ENCODE measurements around the gene TEDC2. TPM values are rescaled to one million over a fixed set of nuclear protein-coding genes. Genes with fewer than 3 reads are reported as not detected.

TEDC2 gene
- 5.3 and 39.9 TPM in 2 replicates for total RNA-seq

GRCh38 chr16:2459647-2460390, at the start of gene TEDC2:
TEDC2 (plus strand) TSS chr16:2460109; CDS start chr16:2460145, 36 bp downstream.

GRCh38 chr16:2429034-2429770, 30.7 kb upstream of the TEDC2 start, which contains the start of gene CCNF:
CCNF (plus strand) TSS chr16:2429447; CDS start chr16:2429482, 35 bp downstream.

GRCh38 chr16:2471016-2471652, 11.2 kb downstream of the TEDC2 start, which contains the start of gene NTN3:
NTN3 (plus strand) TSS chr16:2471297; CDS start chr16:2471702, 405 bp downstream.

GRCh38 chr16:2474877-2475412, 15.0 kb downstream of the TEDC2 start, which contains the start of gene TBC1D24:
TBC1D24 (plus strand) TSS chr16:2475127; CDS start chr16:2496149, 21,022 bp downstream.

GRCh38 chr16:2513405-2514332, 53.8 kb downstream of the TEDC2 start, which contains the start of gene ATP6V0C:
ATP6V0C (plus strand) TSS chr16:2513952; CDS start chr16:2514104, 152 bp downstream.

Other genes starting within 250 kb of the TEDC2 start
- 2.1 and 3.8 TPM in 2 replicates for gene BRICD5, start 249.2 kb upstream of the TEDC2 start, total RNA-seq
- 13.7 and 41.7 TPM in 2 replicates for gene PGP, start 245.3 kb upstream of the TEDC2 start, total RNA-seq
- 28.2 and 34.0 TPM in 2 replicates for gene E4F1, start 236.5 kb upstream of the TEDC2 start, total RNA-seq
- 0.51 TPM in 1 of 2 replicates, not detected in the other for gene DNASE1L2, start 223.7 kb upstream of the TEDC2 start, total RNA-seq
- 53.1 and 107 TPM in 2 replicates for gene ECI1, start 208.5 kb upstream of the TEDC2 start, total RNA-seq
- gene RNPS1, start 192.0 kb upstream of the TEDC2 start, total RNA-seq = 152 and 250 TPM in 2 replicates
- gene ABCA3, start 119.4 kb upstream of the TEDC2 start, total RNA-seq = 7.8 and 33.0 TPM in 2 replicates
- 6.6 and 63.1 TPM in 2 replicates for gene CCNF, start 30.7 kb upstream of the TEDC2 start, total RNA-seq
- 0.16 and 3.4 TPM in 2 replicates for gene NTN3, start 11.2 kb downstream of the TEDC2 start, total RNA-seq
- gene TBC1D24, start 15.0 kb downstream of the TEDC2 start, total RNA-seq = 9.8 and 10.5 TPM in 2 replicates
- 61.9 and 90.8 TPM in 2 replicates for gene ATP6V0C, start 53.8 kb downstream of the TEDC2 start, total RNA-seq
- gene AMDHD2, start 60.3 kb downstream of the TEDC2 start, total RNA-seq = 45.9 and 46.0 TPM in 2 replicates
- not detected in 2 replicates for gene CEMP1, start 71.3 kb downstream of the TEDC2 start, total RNA-seq
- gene PDPK1, start 77.9 kb downstream of the TEDC2 start, total RNA-seq = 16.6 and 18.9 TPM in 2 replicates
- 86.3 and 87.8 TPM in 2 replicates for gene KCTD5, start 222.4 kb downstream of the TEDC2 start, total RNA-seq

Data from mesangial cell (primary cell).